HG03095 (cell line): ENCODE data around the gene ERMP1.
A peak's percentile ranks its signal among the peaks of the same experiment; 100 is the strongest.

Experiments
- ATAC-seq: cut with Tn5 transposase; IDR thresholded peaks from one replicate; pipeline ENCODE4 v1.9.1; 2021; ENCODE audit warnings: moderate library complexity; ENCODE audit not compliant: unreplicated experiment

The ERMP1 gene

GRCh38 chr9:5853617-5854016 is 20.7 kb upstream of the ERMP1 start:
- no peak for ATAC-seq

- ATAC-seq, result no peak
Observed at GRCh38 chr9:5852987-5853386, 20.1 kb upstream of the ERMP1 start.

GRCh38 chr9:5851445-5851844 is 18.5 kb upstream of the ERMP1 start:
- peak; percentile 92 for ATAC-seq

GRCh38 chr9:5850724-5851122 is 17.8 kb upstream of the ERMP1 start:
- ATAC-seq, result no peak

- ATAC-seq, result no peak
Observed at GRCh38 chr9:5848372-5848882, 15.5 kb upstream of the ERMP1 start.

- no peak for ATAC-seq
Observed at GRCh38 chr9:5846501-5846921, 13.6 kb upstream of the ERMP1 start.

GRCh38 chr9:5846096-5846495 is 13.2 kb upstream of the ERMP1 start:
- ATAC-seq, result no peak

GRCh38 chr9:5845157-5845531 is 12.2 kb upstream of the ERMP1 start:
- ATAC-seq, result no peak

GRCh38 chr9:5843794-5844471 is 11.0 kb upstream of the ERMP1 start:
- no peak for ATAC-seq

- no peak for ATAC-seq
Observed at GRCh38 chr9:5842929-5843793, 10.2 kb upstream of the ERMP1 start.

GRCh38 chr9:5841771-5842573 is 9.1 kb upstream of the ERMP1 start:
- no peak for ATAC-seq

GRCh38 chr9:5840788-5841187 is 7.9 kb upstream of the ERMP1 start:
- no peak for ATAC-seq

GRCh38 chr9:5839572-5839902 is 6.6 kb upstream of the ERMP1 start:
- no peak for ATAC-seq

GRCh38 chr9:5838884-5839571 is 6.1 kb upstream of the ERMP1 start:
- no peak for ATAC-seq

GRCh38 chr9:5835808-5836207 is 2.9 kb upstream of the ERMP1 start:
- no peak for ATAC-seq

GRCh38 chr9:5834214-5834613 is 1.3 kb upstream of the ERMP1 start:
- no peak for ATAC-seq

GRCh38 chr9:5832071-5832537 is 813 bp downstream of the ERMP1 start:
- peak; percentile 22 for ATAC-seq

GRCh38 chr9:5825895-5826622 is 6.9 kb downstream of the ERMP1 start:
- ATAC-seq, result no peak

- ATAC-seq, result no peak
Observed at GRCh38 chr9:5825223-5825622, 7.7 kb downstream of the ERMP1 start.

- ATAC-seq, result no peak
Observed at GRCh38 chr9:5820425-5820824, 12.5 kb downstream of the ERMP1 start.
